BJ (cell line): ENCODE measurements around the gene GADD45GIP1. TPM values are rescaled to one million over a fixed set of nuclear protein-coding genes. Genes with fewer than 3 reads are reported as not detected.

Source experiments
- CTCF ChIA-PET: fragments of 350-600 bp; formaldehyde crosslinking; extraction: SDS; loops from one replicate; lab custom pipeline; 2021; ENCODE audit warnings: antibody characterized with exemption, inconsistent platforms; lab: Yijun Ruan, JAX
- POLR2A ChIA-PET: fragments of 300-600 bp; sonication (Branson Sonifier 250); formaldehyde crosslinking; extraction: SDS; loops from one replicate; lab custom pipeline; 2021; ENCODE audit warnings: antibody characterized with exemption; lab: Charles Lee
- DNase-seq: peaks from one replicate; pipeline ENCODE4 v3.0.0-alpha.2; 2011; ENCODE audit warnings: low read depth
- H3K27me3 ChIP-seq: 2 replicates; pipeline ENCODE4 v1.6.0; 2011; ENCODE audit warnings: low read length; ENCODE audit not compliant: control insufficient read depth, insufficient read depth
- H3K36me3 ChIP-seq: 2 replicates; pipeline ENCODE4 v1.5.1; 2011; ENCODE audit warnings: low read length; ENCODE audit not compliant: control insufficient read depth, insufficient read depth
- H3K4me3 ChIP-seq: 2 replicates; pipeline ENCODE4 v1.5.1; 2011; ENCODE audit warnings: low read depth, mild to moderate bottlenecking, control low read depth, low read length
- CTCF ChIP-seq: IDR thresholded peaks from 2 replicates; pipeline ENCODE4 v1.5.1; 2011; ENCODE audit warnings: low read depth, mild to moderate bottlenecking, control low read depth, inconsistent platforms, low read length, moderate library complexity; ENCODE audit not compliant: insufficient read depth
- polyA plus RNA-seq: library from polyadenylated mRNA; depleted of rRNA; stranded (reverse); fragments of >200 nt; gene quantifications from 2 replicates; pipeline ENCODE4 v1.2.3, GENCODE V29; 2011

Gene GADD45GIP1
- polyA plus RNA-seq, 1 experiment = 45.5 TPM

GRCh38 chr19:12938779-12939601, 18.0 kb downstream of the GADD45GIP1 start:
- ChIA-PET CTCF (interaction anchor here (0.8 kb wide), 1 partner anchor 26 kb away, joined by 5 read pairs; no protein-coding TSS in a partner anchor), POLR2A (no interaction called here)
- no peak for DNase-seq
- Histone ChIP-seq H3K27me3 (no peaks in the 10 kb centered on the region), H3K4me3 (peak overlapping the region; percentile 92), H3K36me3 (peaks cover 26% of the 10 kb centered on the region)
- peak; percentile 43 for TF ChIP-seq CTCF

GRCh38 chr19:12937927-12938778, 18.9 kb downstream of the GADD45GIP1 start, which contains the start of gene CALR:
Gene CALR, plus strand, starts transcription at chr19:12938609. Its CDS starts 71 bp downstream, at chr19:12938680.
- DNase-seq = peak; percentile 94
- CTCF ChIA-PET = interaction anchor here (1.3 kb wide), 1 partner anchor 27 kb away, joined by 8 read pairs; no protein-coding TSS in a partner anchor
- peaks cover 19% of the 10 kb centered on the region for H3K36me3 ChIP-seq
- POLR2A ChIA-PET = interaction anchor here (0.6 kb wide), 1 partner anchor 116 kb away, joined by 3 read pairs; no protein-coding TSS in a partner anchor
- no peaks in the 10 kb centered on the region for H3K27me3 ChIP-seq
- H3K4me3 ChIP-seq = peak within 1 kb of the TSS; percentile 92
- TF ChIP-seq CTCF = no peak

GRCh38 chr19:12937093-12937926, 19.7 kb downstream of the GADD45GIP1 start:
- peak overlapping the region; percentile 49 for H3K4me3 ChIP-seq
- ChIA-PET POLR2A (interaction anchor here (0.6 kb wide), 1 partner anchor 117 kb away, joined by 3 read pairs; no protein-coding TSS in a partner anchor), CTCF (interaction anchor here (1.3 kb wide), 1 partner anchor 28 kb away, joined by 8 read pairs; no protein-coding TSS in a partner anchor)
- H3K27me3 ChIP-seq = no peaks in the 10 kb centered on the region
- no peak for DNase-seq
- TF ChIP-seq CTCF = no peak
- H3K36me3 ChIP-seq = peaks cover 16% of the 10 kb centered on the region

- POLR2A ChIA-PET = no interaction called here
- no peak for TF ChIP-seq CTCF
- no peak overlapping the region for H3K4me3 ChIP-seq
- CTCF ChIA-PET = no interaction called here
- peaks cover 12% of the 10 kb centered on the region for H3K36me3 ChIP-seq
- no peak for DNase-seq
- no peaks in the 10 kb centered on the region for H3K27me3 ChIP-seq
These were observed 20.4 kb downstream of the GADD45GIP1 start for GRCh38 chr19:12936582-12936981.
